ENCODE measurements around the gene ST3GAL3. TPM values are rescaled to one million over a fixed set of nuclear protein-coding genes. Genes with fewer than 3 reads are reported as not detected.

Gene ST3GAL3
- total and polyA plus RNA-seq, 8 donors: 5.6 to 11.4 (median 8.6) TPM

- no peaks in the 10 kb centered on the region for H3K4me1 ChIP-seq
- H3K27ac ChIP-seq: no peak overlapping the region
- no peak for FAIRE-seq
- intact Hi-C loops (cut with DNase I): no loop called here
- no peak for ATAC-seq
- no peak for DNase-seq
- no peak overlapping the region for H3K4me3 ChIP-seq
- 79 to 89% methylated on average over 4 of the region's 4 CpGs for WGBS, 2 donors
- no peaks in the 10 kb centered on the region for H3K36me3 ChIP-seq
- no peaks in the 10 kb centered on the region for H3K9me3 ChIP-seq
- H3K27me3 ChIP-seq: no peaks in the 10 kb centered on the region
- no peak for TF ChIP-seq CTCF (IDR thresholded peaks at IDR 0.05)
Measured at GRCh38 chr1:43878854-43879253, 171.5 kb downstream of the ST3GAL3 start.

DNA sequence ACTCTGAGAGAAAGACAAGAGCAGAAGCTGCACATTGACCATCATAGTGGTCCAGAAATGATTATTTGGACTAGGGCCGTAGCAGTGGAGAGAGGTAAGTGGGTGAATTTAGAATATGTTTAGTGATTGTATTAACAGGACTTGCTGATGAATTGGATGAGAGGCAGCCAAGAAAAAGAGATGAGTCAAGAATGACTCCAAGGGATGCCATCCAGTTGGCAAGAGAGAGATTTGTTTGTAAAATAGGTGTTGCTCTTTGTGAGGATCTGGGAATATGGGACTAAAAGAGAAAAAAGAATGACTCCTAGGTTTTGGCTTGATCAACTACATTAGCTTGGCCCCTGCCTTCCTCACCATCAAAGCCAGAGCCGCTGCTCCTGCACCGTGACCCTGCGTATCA, 172.1 kb downstream of the ST3GAL3 start:
- ATAC-seq (no peak), FAIRE-seq (no peak), DNase-seq (no peak)
- TF ChIP-seq CTCF (IDR thresholded peaks at IDR 0.05): no peak
- no peaks in the 10 kb centered on the region for H3K9me3 ChIP-seq
- no peak overlapping the region for H3K27ac ChIP-seq
- intact Hi-C loops (cut with DNase I): no loop called here
- no peaks in the 10 kb centered on the region for H3K27me3 ChIP-seq
- H3K4me3 ChIP-seq: no peak overlapping the region
- WGBS, 2 donors: 94 to 99% methylated on average over 4 of the region's 4 CpGs
- no peaks in the 10 kb centered on the region for H3K4me1 ChIP-seq
- no peaks in the 10 kb centered on the region for H3K36me3 ChIP-seq

DNA sequence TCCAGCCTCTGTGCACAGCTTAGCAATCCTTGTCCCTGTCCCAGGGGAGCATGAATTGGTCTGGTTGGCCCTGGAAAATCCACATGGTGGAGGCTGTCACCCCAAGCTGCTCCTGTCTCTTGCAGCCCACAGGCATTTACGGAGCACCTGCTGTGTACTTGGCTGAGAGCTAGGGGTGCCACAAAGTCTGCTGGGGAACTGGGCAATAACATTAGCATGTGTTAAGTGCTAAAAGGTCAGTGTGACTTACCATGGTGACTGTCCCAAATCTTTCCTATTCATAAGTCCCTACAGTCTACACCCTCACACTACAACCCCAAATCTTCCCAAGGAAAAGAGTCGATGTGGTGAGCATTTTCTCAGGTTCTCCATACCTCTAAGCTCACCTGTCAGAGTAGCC, 172.7 kb downstream of the ST3GAL3 start:
- no peak for ATAC-seq
- no peaks in the 10 kb centered on the region for H3K9me3 ChIP-seq
- H3K4me3 ChIP-seq: no peak overlapping the region
- no peak for TF ChIP-seq CTCF (IDR thresholded peaks at IDR 0.05)
- no peak for FAIRE-seq
- 89 to 90% methylated on average over 2 of the region's 2 CpGs for WGBS, 2 donors
- intact Hi-C loops (cut with DNase I): no loop called here
- H3K27me3 ChIP-seq: no peaks in the 10 kb centered on the region
- DNase-seq: no peak
- no peaks in the 10 kb centered on the region for H3K36me3 ChIP-seq
- H3K27ac ChIP-seq: no peak overlapping the region
- no peaks in the 10 kb centered on the region for H3K4me1 ChIP-seq

DNA sequence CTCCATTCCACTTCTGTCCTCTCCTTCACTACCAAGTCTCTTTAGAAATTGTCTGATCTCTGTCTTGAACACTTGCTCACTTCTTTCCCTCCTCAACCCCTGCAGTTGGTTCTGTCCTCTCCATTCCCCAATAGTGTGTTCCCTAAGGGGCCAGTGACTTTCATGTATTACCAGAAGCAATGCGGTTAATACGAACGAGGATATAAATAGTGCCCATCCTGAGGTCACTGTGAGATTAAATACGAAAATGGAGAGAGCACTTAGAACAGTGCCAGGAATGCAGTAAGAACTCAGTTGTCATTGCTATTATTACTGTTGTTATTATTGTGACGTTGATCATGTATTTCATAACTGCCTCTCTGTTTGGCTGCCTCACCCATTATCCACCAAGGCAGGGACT, 173.3 kb downstream of the ST3GAL3 start:
- Histone ChIP-seq H3K27ac (no peak overlapping the region), H3K9me3 (no peaks in the 10 kb centered on the region), H3K4me1 (no peaks in the 10 kb centered on the region), H3K4me3 (no peak overlapping the region), H3K36me3 (no peaks in the 10 kb centered on the region), H3K27me3 (no peaks in the 10 kb centered on the region)
- no peak for TF ChIP-seq CTCF (IDR thresholded peaks at IDR 0.05)
- ATAC-seq (no peak), DNase-seq (no peak), FAIRE-seq (no peak)
- WGBS, 2 donors: 86 to 92% methylated on average over 5 of the region's 5 CpGs
- intact Hi-C loops (cut with DNase I): no loop called here

DNA sequence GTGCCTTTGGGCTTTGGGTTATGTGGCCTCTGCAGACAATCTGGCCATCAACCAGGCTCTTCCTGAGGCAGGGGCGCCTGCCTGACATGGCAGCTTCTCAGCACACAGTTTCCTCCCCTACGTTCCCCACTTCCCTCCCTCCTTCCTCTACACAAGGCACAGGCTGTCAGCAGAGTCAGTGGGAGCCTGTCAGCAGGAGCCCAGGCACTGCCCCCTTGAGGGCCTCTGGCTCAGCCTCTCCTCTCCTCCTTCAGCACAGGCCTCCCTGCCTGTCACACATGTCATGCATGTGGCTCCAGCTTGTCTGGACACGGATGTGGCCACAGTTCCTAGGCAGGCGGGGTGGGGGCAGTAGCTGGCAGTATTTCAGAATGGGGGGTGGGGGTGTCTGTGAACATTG, 174.1 kb downstream of the ST3GAL3 start:
- no peak overlapping the region for H3K27ac ChIP-seq
- intact Hi-C loops (cut with DNase I): no loop called here
- H3K27me3 ChIP-seq: no peaks in the 10 kb centered on the region
- ATAC-seq: no peak
- H3K9me3 ChIP-seq: no peaks in the 10 kb centered on the region
- TF ChIP-seq CTCF (IDR thresholded peaks at IDR 0.05): no peak
- WGBS, 2 donors: 79 to 92% methylated on average over 4 of the region's 4 CpGs
- DNase-seq: no peak
- no peaks in the 10 kb centered on the region for H3K36me3 ChIP-seq
- no peaks in the 10 kb centered on the region for H3K4me1 ChIP-seq
- no peak overlapping the region for H3K4me3 ChIP-seq
- FAIRE-seq: no peak
